Tibial nerve (tissue), 4 donors: ENCODE results near the gene RNF187. TPM values are rescaled to one million over a fixed set of nuclear protein-coding genes. Genes with fewer than 3 reads are reported as not detected.
A peak's percentile ranks its signal among the peaks of the same experiment; 100 is the strongest.

ENCODE experiments used
- DNase-seq, 2 donors: peaks; one replicate each; pipeline ENCODE4 v3.0.0-alpha.2; 2019; ENCODE audit warnings: low spot score in 2 of 2
- H3K27ac ChIP-seq, 4 donors: fragments of 200-600 bp; sonication (generic) in 3 of 4; one replicate each; pipeline ENCODE4 v1.5.1; 2017 to 2019; ENCODE audit warnings: mild to moderate bottlenecking in 1 of 4
- H3K27me3 ChIP-seq, 2 donors: fragments of 200-600 bp; sonication (generic) in 1 of 2; one replicate each; pipeline versions ENCODE4 v1.5.1 to v1.6.0; 2017 to 2019
- H3K36me3 ChIP-seq, 3 donors: fragments of 200-600 bp; sonication (generic); one replicate each; pipeline ENCODE4 v1.5.1; 2018 to 2019
- H3K4me1 ChIP-seq, 4 donors: fragments of 200-600 bp; sonication (generic) in 3 of 4; one replicate each; pipeline ENCODE4 v1.5.1; 2017 to 2019
- H3K4me3 ChIP-seq, 4 donors: fragments of 200-600 bp; sonication (generic) in 3 of 4; one replicate each; pipeline ENCODE4 v1.5.1; 2017 to 2019; ENCODE audit warnings: mild to moderate bottlenecking in 1 of 4, moderate library complexity in 1 of 4
- H3K9me3 ChIP-seq, 4 donors: fragments of 200-600 bp; sonication (generic) in 3 of 4; one replicate each; pipeline ENCODE4 v1.5.1; 2017 to 2019
- CTCF ChIP-seq, 5 experiments: fragments of 200-600 bp in 3 of 5; fragments of 450-650 bp in 2 of 5; sonication (generic) in 3 of 5; IDR thresholded peaks; one replicate each; pipeline ENCODE4 v1.5.1; 2016 to 2019; ENCODE audit warnings: antibody characterized with exemption in 5 of 5, mild to moderate bottlenecking in 3 of 5, moderate library complexity in 2 of 5
- EP300 ChIP-seq, 2 donors: sonication (generic); formaldehyde crosslinking; IDR thresholded peaks; one replicate each; pipeline ENCODE4 v1.6.1; 2017; ENCODE audit warnings: antibody characterized with exemption in 2 of 2, mild to moderate bottlenecking in 1 of 2
- POLR2A ChIP-seq, 2 donors: fragments of 450-650 bp; IDR thresholded peaks; one replicate each; pipeline ENCODE4 v1.6.1; 2017; ENCODE audit warnings: antibody characterized with exemption in 2 of 2, mild to moderate bottlenecking in 2 of 2, moderate library complexity in 2 of 2
- WGBS, 2 donors: methylation state at CpG; one replicate each; pipeline ENCODE4 v1.1.5; 2018; 5-methylcytosine and 5-hydroxymethylcytosine counted together
- total RNA-seq, 4 donors: library from RNA; depleted of rRNA; stranded (reverse); fragments of >200 nt; gene quantifications; one replicate each; pipeline ENCODE4 v1.1.0, GENCODE V29; 2016

Gene RNF187
- total RNA-seq, 4 donors from 2014 or later, result 38.1 to 89.0 (median 56.9) TPM

- 78 to 80% methylated on average over 2 of the region's 2 CpGs for WGBS, 2 donors
- H3K9me3 ChIP-seq, result no peaks in the 10 kb centered on the region
- H3K36me3 ChIP-seq, result no peaks in the 10 kb centered on the region
- H3K27ac ChIP-seq, result no peak overlapping the region
- H3K27me3 ChIP-seq, result peaks cover 0 to 60% of the 10 kb centered on the region in 2 donors
- no peak overlapping the region for H3K4me3 ChIP-seq
- peaks cover 0 to 44% (median 16%) of the 10 kb centered on the region in 4 donors for H3K4me1 ChIP-seq
- TF ChIP-seq EP300 (IDR thresholded peaks at IDR 0.05) (no peak), CTCF (IDR thresholded peaks at IDR 0.05) (no peak), POLR2A (IDR thresholded peaks at IDR 0.05) (no peak)
- no peak for DNase-seq
Observed at GRCh38 chr1:228460821-228461220, 26.4 kb upstream of the RNF187 start.

DNA sequence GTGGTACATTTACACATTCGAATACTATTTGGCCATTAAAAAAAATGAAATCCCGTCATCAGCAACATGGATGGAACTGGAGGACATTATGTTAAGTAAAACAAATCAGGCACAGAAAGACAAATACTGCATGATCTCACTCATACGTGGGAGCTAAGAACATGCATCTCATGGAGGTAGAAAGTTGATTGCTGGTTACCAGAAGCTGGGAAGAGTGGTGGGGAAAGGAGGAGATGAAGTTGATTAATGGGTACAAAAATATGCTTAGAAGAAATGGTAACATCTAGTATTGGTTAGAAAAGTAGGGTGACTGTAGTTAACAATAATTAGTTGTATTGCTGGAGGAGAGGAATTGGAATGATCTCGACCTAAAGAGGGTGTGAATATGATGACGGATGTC lies 24.6 kb upstream of the RNF187 start:
- no peak overlapping the region for H3K4me3 ChIP-seq
- WGBS, 2 donors, result 84 to 85% methylated on average over 5 of the region's 5 CpGs
- TF ChIP-seq CTCF (IDR thresholded peaks at IDR 0.05) (no peak), EP300 (IDR thresholded peaks at IDR 0.05) (no peak), POLR2A (IDR thresholded peaks at IDR 0.05) (no peak)
- no peak overlapping the region for H3K27ac ChIP-seq
- peaks cover 0 to 77% of the 10 kb centered on the region in 2 donors for H3K27me3 ChIP-seq
- peaks cover 0 to 29% (median 11%) of the 10 kb centered on the region in 4 donors for H3K4me1 ChIP-seq
- H3K9me3 ChIP-seq, result no peaks in the 10 kb centered on the region
- no peak for DNase-seq
- no peaks in the 10 kb centered on the region for H3K36me3 ChIP-seq

DNA sequence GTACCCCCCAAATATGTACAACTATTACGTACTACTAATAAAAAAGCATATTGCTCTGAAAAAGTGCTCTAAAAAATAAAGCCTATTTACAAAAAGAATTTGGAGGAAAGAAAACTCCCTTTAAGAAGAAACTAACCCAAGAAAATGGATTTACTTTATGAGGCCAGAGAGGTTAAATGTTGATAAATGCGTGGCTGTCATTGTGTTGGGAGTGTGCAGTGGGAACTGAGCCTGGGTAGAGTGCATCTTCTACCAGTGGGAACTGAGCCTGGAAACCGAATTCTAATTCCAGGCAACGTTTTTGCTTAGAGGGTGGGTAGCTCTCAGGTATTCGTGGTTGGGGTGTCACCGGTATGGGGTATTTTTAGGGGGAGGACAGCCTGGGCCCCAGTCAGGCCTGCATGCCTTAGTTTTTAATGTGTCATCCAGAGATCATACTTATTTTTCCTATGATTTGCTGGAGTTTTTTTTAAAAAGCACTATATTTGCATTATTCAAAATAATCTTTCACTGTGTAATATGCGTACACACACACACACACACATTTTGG lies 24.1 kb upstream of the RNF187 start:
- TF ChIP-seq CTCF (IDR thresholded peaks at IDR 0.05), result no peak
- no peak for TF ChIP-seq POLR2A (IDR thresholded peaks at IDR 0.05)
- no peak for TF ChIP-seq EP300 (IDR thresholded peaks at IDR 0.05)
- Histone ChIP-seq H3K27ac (no peak overlapping the region), H3K4me3 (no peak overlapping the region), H3K4me1 (peaks cover 0 to 29% (median 11%) of the 10 kb centered on the region in 4 donors), H3K36me3 (no peaks in the 10 kb centered on the region), H3K9me3 (no peaks in the 10 kb centered on the region), H3K27me3 (peaks cover 0 to 83% of the 10 kb centered on the region in 2 donors)
- DNase-seq, result no peak
- WGBS, 2 donors, result 58 to 59% methylated on average over 7 of the region's 7 CpGs

DNA sequence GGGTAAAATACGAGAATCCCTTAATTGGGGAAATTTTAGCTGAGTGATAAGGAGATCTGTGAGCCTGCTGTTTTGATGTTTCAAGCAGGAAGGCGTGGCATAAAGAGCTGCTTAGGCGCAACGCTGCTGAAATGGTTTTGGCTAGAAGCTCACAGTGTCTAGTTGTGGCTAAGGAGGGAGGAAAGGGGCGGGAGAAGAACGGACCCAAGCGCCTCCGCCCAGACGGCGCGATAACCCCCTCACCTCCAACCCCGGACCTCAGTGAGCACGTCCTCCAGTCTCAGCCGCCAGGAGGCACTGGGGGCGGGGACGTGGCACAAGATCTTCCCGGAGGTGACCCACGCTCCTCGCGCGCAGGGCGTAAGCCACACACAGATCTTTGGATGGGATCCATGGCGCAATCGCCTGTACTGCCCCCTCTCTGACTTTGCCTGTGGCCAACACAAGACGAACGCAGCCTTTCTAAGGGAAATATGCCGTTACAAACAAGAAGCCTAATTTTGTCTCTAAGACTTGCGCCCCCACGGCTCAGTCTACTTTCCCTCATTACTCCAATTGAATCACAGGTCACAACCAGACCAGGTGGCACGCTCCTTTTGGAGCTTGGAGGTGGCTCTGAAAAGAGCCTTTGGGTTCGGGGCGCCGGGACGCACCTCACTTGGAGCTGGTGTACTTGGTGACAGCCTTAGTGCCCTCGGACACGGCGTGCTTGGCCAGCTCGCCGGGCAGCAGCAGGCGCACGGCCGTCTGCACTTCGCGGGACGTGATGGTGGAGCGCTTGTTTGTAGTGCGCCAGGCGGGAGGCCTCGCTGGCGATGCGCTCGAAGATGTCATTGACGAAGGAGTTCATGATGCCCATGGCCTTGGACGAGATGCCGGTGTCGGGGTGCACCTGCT lies 23.4 kb upstream of the RNF187 start:
- no peak overlapping the region for H3K27ac ChIP-seq
- DNase-seq, result no peak
- H3K27me3 ChIP-seq, result peaks cover 0 to 90% of the 10 kb centered on the region in 2 donors
- peak overlapping the region in 1 of 4 donors; percentile 24 for H3K4me3 ChIP-seq
- peaks cover 0 to 29% (median 8%) of the 10 kb centered on the region in 4 donors for H3K4me1 ChIP-seq
- H3K36me3 ChIP-seq, result no peaks in the 10 kb centered on the region
- WGBS, 2 donors, result 1 to 3% methylated on average over 46 to 51 of the region's 56 CpGs
- TF ChIP-seq POLR2A (IDR thresholded peaks at IDR 0.05) (no peak), CTCF (IDR thresholded peaks at IDR 0.05) (no peak), EP300 (IDR thresholded peaks at IDR 0.05) (no peak)
- no peaks in the 10 kb centered on the region for H3K9me3 ChIP-seq

DNA sequence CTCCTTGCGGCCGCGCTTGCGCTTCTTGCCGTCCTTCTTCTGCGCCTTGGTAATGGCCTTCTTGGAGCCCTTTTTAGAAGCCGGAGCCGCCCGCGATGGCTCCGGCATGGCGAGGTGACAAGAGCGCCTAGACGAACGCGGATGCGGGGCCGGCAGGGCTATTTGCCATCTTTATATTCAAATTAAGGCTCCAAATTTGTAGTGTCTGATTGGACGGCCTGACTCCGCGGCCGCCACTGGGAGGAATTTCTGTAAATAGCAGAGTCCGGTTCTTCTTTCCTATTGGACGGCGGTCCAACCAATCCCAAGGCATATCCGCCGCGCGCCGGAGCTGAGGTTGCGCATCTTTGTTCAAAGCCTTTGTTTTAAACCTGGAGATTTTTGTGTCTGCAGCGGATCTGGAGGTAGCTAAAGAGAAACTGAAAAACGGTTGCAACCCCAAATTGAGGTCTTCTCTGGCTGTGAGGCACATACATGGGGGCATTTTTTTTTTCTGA lies 22.6 kb upstream of the RNF187 start:
- peak in 1 of 2 donors; percentile 47 for DNase-seq
- H3K4me3 ChIP-seq, result peak overlapping the region in 2 of 4 donors; percentile 23 to 24
- no peaks in the 10 kb centered on the region for H3K9me3 ChIP-seq
- no peak overlapping the region for H3K27ac ChIP-seq
- peaks cover 0 to 22% (median under 1%) of the 10 kb centered on the region in 4 donors for H3K4me1 ChIP-seq
- peaks cover 0 to 97% of the 10 kb centered on the region in 2 donors for H3K27me3 ChIP-seq
- no peak for TF ChIP-seq CTCF (IDR thresholded peaks at IDR 0.05)
- no peak for TF ChIP-seq EP300 (IDR thresholded peaks at IDR 0.05)
- no peak for TF ChIP-seq POLR2A (IDR thresholded peaks at IDR 0.05)
- 2 to 3% methylated on average over 27 to 33 of the region's 33 CpGs for WGBS, 2 donors
- no peaks in the 10 kb centered on the region for H3K36me3 ChIP-seq
